Measurements from ENCODE around the gene PML. TPM values are rescaled to one million over a fixed set of nuclear protein-coding genes. Genes with fewer than 3 reads are reported as not detected.
"Not testable (repeated sequence)": the region's sequence is repeated elsewhere in the genome, so short reads cannot be mapped to it uniquely, and the experiment has no call there.

PML gene
- polyA plus RNA-seq, 1 donor (not counting 4 experiments of a cell fraction or from before 2014, with no cell fraction given): 20.5 TPM

DNA sequence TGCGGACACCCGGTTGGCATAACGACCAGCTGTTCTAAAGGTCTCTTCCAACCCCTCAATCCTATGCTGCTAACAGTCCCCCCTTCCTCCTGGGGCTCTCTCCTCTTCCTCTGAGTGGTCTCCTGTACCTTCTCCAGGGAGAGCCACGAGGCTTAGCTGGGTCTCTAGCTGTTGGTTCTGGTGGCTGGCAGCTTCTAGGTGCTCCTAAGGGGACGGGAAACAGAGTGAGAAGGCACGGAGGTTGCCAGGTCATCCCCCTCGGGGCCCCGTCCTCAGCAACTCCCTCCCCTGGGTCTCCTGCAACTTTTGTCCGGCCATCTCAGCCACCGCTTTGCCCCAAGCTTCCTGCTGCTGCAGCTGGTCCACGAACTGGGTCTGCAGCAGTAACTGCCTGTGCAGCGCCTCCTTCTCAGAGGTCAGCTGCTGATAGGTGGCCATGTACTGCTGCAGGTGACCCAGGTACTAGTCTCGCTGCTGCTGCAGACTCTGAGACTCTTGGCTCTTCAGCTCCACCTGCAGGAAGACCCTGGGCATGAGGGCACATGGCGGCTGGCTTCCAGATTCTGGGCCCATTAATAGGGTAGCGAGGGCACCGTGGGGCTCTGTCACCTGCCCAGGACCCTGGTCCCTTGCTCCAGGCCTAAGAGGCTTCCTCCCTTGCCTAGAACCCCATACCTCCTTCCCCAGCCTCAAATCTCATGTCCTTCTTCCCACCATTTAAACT, 78.3 kb downstream of the PML start:
- H4K20me1 ChIP-seq (ENCODE audit: control insufficient read depth, extremely low read depth, insufficient read depth, low read length); H3K4me3 ChIP-seq (ENCODE audit: control insufficient read depth in 2 of 3, extremely low read depth in 1 of 3, insufficient read depth in 2 of 3, low read depth in 1 of 3, low read length in 3 of 3); H2AFZ ChIP-seq (ENCODE audit: control insufficient read depth, low read length); DNase-seq (ENCODE audit: low read depth, low spot score); H3K4me2 ChIP-seq (ENCODE audit: control insufficient read depth, extremely low read depth, insufficient read depth, low read depth, low read length); FAIRE-seq; dilution Hi-C loops (cut with MboI; ENCODE audit: extremely low pct_ligation_motif_present, low sequenced_read_pairs); H3K27me3 ChIP-seq (ENCODE audit: control insufficient read depth, extremely low read depth, insufficient read depth, low read length); H3K4me1 ChIP-seq (ENCODE audit: control insufficient read depth, extremely low read depth, insufficient read depth, low read length); H3K36me3 ChIP-seq (ENCODE audit: control insufficient read depth in 2 of 2, extremely low read depth in 1 of 2, insufficient read depth in 2 of 2, low read length in 2 of 2); H3K9ac ChIP-seq (ENCODE audit: control insufficient read depth, extremely low read depth, insufficient read depth, low read length); H3K27ac ChIP-seq (ENCODE audit: control insufficient read depth, insufficient read depth, low read length); H3K9me1 ChIP-seq (ENCODE audit: control insufficient read depth, extremely low read depth, insufficient read depth, low read length); H3K9me3 ChIP-seq (ENCODE audit: control insufficient read depth, low read depth, low read length); H3K79me2 ChIP-seq (ENCODE audit: control insufficient read depth, insufficient read depth, low read length): not testable (repeated sequence)
- TF ChIP-seq, protein P1, sequence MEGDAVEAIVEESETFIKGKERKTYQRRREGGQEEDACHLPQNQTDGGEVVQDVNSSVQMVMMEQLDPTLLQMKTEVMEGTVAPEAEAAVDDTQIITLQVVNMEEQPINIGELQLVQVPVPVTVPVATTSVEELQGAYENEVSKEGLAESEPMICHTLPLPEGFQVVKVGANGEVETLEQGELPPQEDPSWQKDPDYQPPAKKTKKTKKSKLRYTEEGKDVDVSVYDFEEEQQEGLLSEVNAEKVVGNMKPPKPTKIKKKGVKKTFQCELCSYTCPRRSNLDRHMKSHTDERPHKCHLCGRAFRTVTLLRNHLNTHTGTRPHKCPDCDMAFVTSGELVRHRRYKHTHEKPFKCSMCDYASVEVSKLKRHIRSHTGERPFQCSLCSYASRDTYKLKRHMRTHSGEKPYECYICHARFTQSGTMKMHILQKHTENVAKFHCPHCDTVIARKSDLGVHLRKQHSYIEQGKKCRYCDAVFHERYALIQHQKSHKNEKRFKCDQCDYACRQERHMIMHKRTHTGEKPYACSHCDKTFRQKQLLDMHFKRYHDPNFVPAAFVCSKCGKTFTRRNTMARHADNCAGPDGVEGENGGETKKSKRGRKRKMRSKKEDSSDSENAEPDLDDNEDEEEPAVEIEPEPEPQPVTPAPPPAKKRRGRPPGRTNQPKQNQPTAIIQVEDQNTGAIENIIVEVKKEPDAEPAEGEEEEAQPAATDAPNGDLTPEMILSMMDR (optimal IDR thresholded peaks at IDR 0.05 in 1 of 3, IDR thresholded peaks at IDR 0.05 in 1 of 3, conservative IDR thresholded peaks at IDR 0.05 in 1 of 3; ENCODE audit: extremely low read depth in 1 of 3, insufficient read depth in 2 of 3, low read length in 3 of 3): peak in 1 of 3 experiments; percentile 21

DNA sequence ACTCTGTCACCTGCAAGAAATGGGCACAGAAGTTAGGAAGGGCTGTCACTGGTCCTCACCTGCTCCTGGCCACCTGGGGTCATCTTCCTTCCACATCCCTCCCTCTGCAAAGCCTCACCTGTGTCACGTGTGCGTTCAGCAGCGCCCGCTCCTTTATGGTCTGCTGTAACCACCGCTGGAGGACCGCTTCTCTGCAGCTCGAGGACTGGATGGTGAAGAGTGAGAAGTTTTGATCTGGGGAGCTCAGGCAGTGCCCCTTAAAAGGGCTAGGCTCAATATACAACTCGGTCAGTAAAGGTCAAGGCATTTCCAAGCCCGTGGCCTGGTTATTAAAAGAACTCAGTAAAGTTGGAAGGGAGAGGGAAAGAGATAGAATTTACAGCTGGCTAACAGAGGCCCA, 81.3 kb downstream of the PML start:
- H4K20me1 ChIP-seq (ENCODE audit: control insufficient read depth, extremely low read depth, insufficient read depth, low read length); FAIRE-seq; H3K4me2 ChIP-seq (ENCODE audit: control insufficient read depth, extremely low read depth, insufficient read depth, low read depth, low read length); H3K27ac ChIP-seq (ENCODE audit: control insufficient read depth, insufficient read depth, low read length); H3K4me1 ChIP-seq (ENCODE audit: control insufficient read depth, extremely low read depth, insufficient read depth, low read length); H3K4me3 ChIP-seq (ENCODE audit: control insufficient read depth in 2 of 3, extremely low read depth in 1 of 3, insufficient read depth in 2 of 3, low read depth in 1 of 3, low read length in 3 of 3); H3K9ac ChIP-seq (ENCODE audit: control insufficient read depth, extremely low read depth, insufficient read depth, low read length); H3K9me3 ChIP-seq (ENCODE audit: control insufficient read depth, low read depth, low read length); H2AFZ ChIP-seq (ENCODE audit: control insufficient read depth, low read length); dilution Hi-C loops (cut with MboI; ENCODE audit: extremely low pct_ligation_motif_present, low sequenced_read_pairs); H3K9me1 ChIP-seq (ENCODE audit: control insufficient read depth, extremely low read depth, insufficient read depth, low read length); DNase-seq (ENCODE audit: low read depth, low spot score); H3K79me2 ChIP-seq (ENCODE audit: control insufficient read depth, insufficient read depth, low read length); H3K27me3 ChIP-seq (ENCODE audit: control insufficient read depth, extremely low read depth, insufficient read depth, low read length); H3K36me3 ChIP-seq (ENCODE audit: control insufficient read depth in 2 of 2, extremely low read depth in 1 of 2, insufficient read depth in 2 of 2, low read length in 2 of 2): not testable (repeated sequence)

DNA sequence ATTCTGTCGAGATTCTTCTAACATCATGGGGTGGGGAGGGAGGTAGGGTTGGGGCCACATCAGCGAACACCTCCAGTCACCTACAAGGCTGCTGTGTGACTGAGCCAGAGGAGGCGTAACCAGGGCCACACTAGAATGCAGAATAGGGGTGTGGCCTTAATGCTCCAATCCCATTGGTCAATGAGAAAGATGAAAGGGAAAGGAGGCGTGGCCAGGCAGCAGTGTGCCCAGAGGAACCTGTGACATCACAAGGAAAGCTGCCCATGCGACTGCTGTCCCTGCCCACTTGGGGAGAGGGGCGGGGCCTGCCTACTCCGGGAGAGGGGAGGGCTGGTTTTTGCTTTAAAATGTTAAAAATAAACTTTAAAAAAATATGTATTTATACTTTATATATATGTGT, 87.9 kb downstream of the PML start, which contains the start of gene GOLGA6A:
Gene GOLGA6A (minus strand): TSS at position 101 of the 400 bp plus-strand sequence. CDS start 41 bp downstream, at position 60.
- dilution Hi-C loops (cut with MboI; ENCODE audit: extremely low pct_ligation_motif_present, low sequenced_read_pairs); DNase-seq (ENCODE audit: low read depth, low spot score); H3K4me1 ChIP-seq (ENCODE audit: control insufficient read depth, extremely low read depth, insufficient read depth, low read length); H4K20me1 ChIP-seq (ENCODE audit: control insufficient read depth, extremely low read depth, insufficient read depth, low read length); H3K27me3 ChIP-seq (ENCODE audit: control insufficient read depth, extremely low read depth, insufficient read depth, low read length); H3K36me3 ChIP-seq (ENCODE audit: control insufficient read depth in 2 of 2, extremely low read depth in 1 of 2, insufficient read depth in 2 of 2, low read length in 2 of 2); H3K4me3 ChIP-seq (ENCODE audit: control insufficient read depth in 2 of 3, extremely low read depth in 1 of 3, insufficient read depth in 2 of 3, low read depth in 1 of 3, low read length in 3 of 3); H2AFZ ChIP-seq (ENCODE audit: control insufficient read depth, low read length); H3K9ac ChIP-seq (ENCODE audit: control insufficient read depth, extremely low read depth, insufficient read depth, low read length); H3K27ac ChIP-seq (ENCODE audit: control insufficient read depth, insufficient read depth, low read length); H3K4me2 ChIP-seq (ENCODE audit: control insufficient read depth, extremely low read depth, insufficient read depth, low read depth, low read length); H3K9me1 ChIP-seq (ENCODE audit: control insufficient read depth, extremely low read depth, insufficient read depth, low read length); FAIRE-seq; H3K79me2 ChIP-seq (ENCODE audit: control insufficient read depth, insufficient read depth, low read length); H3K9me3 ChIP-seq (ENCODE audit: control insufficient read depth, low read depth, low read length): not testable (repeated sequence)

DNA sequence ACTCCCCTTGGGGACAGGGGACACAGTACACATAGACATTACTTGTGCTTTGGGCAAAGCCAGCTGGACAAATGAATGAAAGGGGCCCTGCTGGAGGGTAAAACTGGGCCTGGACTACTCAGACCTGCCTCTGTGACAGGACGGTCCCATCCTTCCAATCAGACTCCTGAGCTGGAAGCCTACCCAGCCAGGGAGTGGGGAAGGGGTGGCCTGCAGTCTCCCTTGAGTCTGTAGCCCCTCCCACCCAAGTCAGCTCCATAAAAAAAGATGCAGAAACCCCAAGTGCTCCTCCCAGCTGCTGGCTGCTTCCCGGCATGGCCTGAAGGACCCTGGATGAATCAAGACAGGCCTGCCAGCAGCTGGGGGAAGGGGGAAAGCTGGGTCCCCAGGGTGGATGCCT, 100.1 kb downstream of the PML start:
- H3K27ac ChIP-seq (ENCODE audit: control insufficient read depth, insufficient read depth, low read length); H3K4me2 ChIP-seq (ENCODE audit: control insufficient read depth, extremely low read depth, insufficient read depth, low read depth, low read length); H4K20me1 ChIP-seq (ENCODE audit: control insufficient read depth, extremely low read depth, insufficient read depth, low read length); DNase-seq (ENCODE audit: low read depth, low spot score); H3K9me1 ChIP-seq (ENCODE audit: control insufficient read depth, extremely low read depth, insufficient read depth, low read length); H2AFZ ChIP-seq (ENCODE audit: control insufficient read depth, low read length); H3K4me1 ChIP-seq (ENCODE audit: control insufficient read depth, extremely low read depth, insufficient read depth, low read length); H3K27me3 ChIP-seq (ENCODE audit: control insufficient read depth, extremely low read depth, insufficient read depth, low read length); H3K79me2 ChIP-seq (ENCODE audit: control insufficient read depth, insufficient read depth, low read length); FAIRE-seq; H3K36me3 ChIP-seq (ENCODE audit: control insufficient read depth in 2 of 2, extremely low read depth in 1 of 2, insufficient read depth in 2 of 2, low read length in 2 of 2); H3K9ac ChIP-seq (ENCODE audit: control insufficient read depth, extremely low read depth, insufficient read depth, low read length); H3K4me3 ChIP-seq (ENCODE audit: control insufficient read depth in 2 of 3, extremely low read depth in 1 of 3, insufficient read depth in 2 of 3, low read depth in 1 of 3, low read length in 3 of 3); H3K9me3 ChIP-seq (ENCODE audit: control insufficient read depth, low read depth, low read length); dilution Hi-C loops (cut with MboI; ENCODE audit: extremely low pct_ligation_motif_present, low sequenced_read_pairs): not testable (repeated sequence)

Measured in keratinocyte (primary cell).